Measurements from ENCODE around the gene HS2ST1. TPM values are rescaled to one million over a fixed set of nuclear protein-coding genes. Genes with fewer than 3 reads are reported as not detected.
"Not testable (repeated sequence)": the region's sequence is repeated elsewhere in the genome, so short reads cannot be mapped to it uniquely, and the experiment has no call there.

Gene HS2ST1
- 10 to 100 TPM in 2 of 4 donors, 1 to 10 TPM in 2; 4.1 to 37.8 (median 7.5) TPM for polyA plus RNA-seq
- long read RNA-seq, donor 1: 0 reads
- long read RNA-seq, donor 2, full-length matches to known transcripts: 5 of 5 reads
- long read RNA-seq, donor 2, partial matches to known transcripts: 0 of 5 reads
- long read RNA-seq, donor 2, other reads (novel, unspliced or antisense): 0 of 5 reads
- long read RNA-seq, donor 3, full-length matches to known transcripts: 4 of 9 reads
- long read RNA-seq, donor 3, partial matches to known transcripts: 5 of 9 reads
- long read RNA-seq, donor 3, other reads (novel, unspliced or antisense): 0 of 9 reads
- long read RNA-seq, donor 4, full-length matches to known transcripts: 2 of 2 reads
- long read RNA-seq, donor 4, partial matches to known transcripts: 0 of 2 reads
- long read RNA-seq, donor 4, other reads (novel, unspliced or antisense): 0 of 2 reads
- long read RNA-seq, donor 5, full-length matches to known transcripts: 1 of 1 reads
- long read RNA-seq, donor 5, partial matches to known transcripts: 0 of 1 reads
- long read RNA-seq, donor 5, other reads (novel, unspliced or antisense): 0 of 1 reads
- long read RNA-seq, donor 6, full-length matches to known transcripts: 7 of 7 reads
- long read RNA-seq, donor 6, partial matches to known transcripts: 0 of 7 reads
- long read RNA-seq, donor 6, other reads (novel, unspliced or antisense): 0 of 7 reads
- long read RNA-seq, donor 7: 0 reads
- long read RNA-seq, donor 8, full-length matches to known transcripts: 1 of 1 reads
- long read RNA-seq, donor 8, partial matches to known transcripts: 0 of 1 reads
- long read RNA-seq, donor 8, other reads (novel, unspliced or antisense): 0 of 1 reads
- long read RNA-seq, donor 9: 0 reads
- long read RNA-seq, donor 10, full-length matches to known transcripts: 12 of 12 reads
- long read RNA-seq, donor 10, partial matches to known transcripts: 0 of 12 reads
- long read RNA-seq, donor 10, other reads (novel, unspliced or antisense): 0 of 12 reads

GRCh38 chr1:86914601-86914997 is at the start of gene HS2ST1:
Gene HS2ST1, plus strand, starts transcription at chr1:86914635.
- FAIRE-seq: no peak
- H3K4me3 ChIP-seq (ENCODE audit: low read depth in 1 of 3, low read length in 3 of 3): peak within 1 kb of the TSS; percentile 79 to 97 (median 92)

GRCh38 chr1:86865973-86866637 is 48.3 kb upstream of the HS2ST1 start:
- DNase-seq (no peak), FAIRE-seq (no peak)
- H3K4me3 ChIP-seq (ENCODE audit: low read depth in 1 of 3, low read length in 3 of 3): no peak overlapping the region
- peaks cover 0 to 12% (median 2%) of the 10 kb centered on the region in 3 donors for H3K36me3 ChIP-seq (ENCODE audit: control insufficient read depth in 3 of 3, insufficient read depth in 2 of 3, low read depth in 1 of 3, low read length in 3 of 3)
- no peaks in the 10 kb centered on the region for H3K27me3 ChIP-seq (ENCODE audit: control insufficient read depth in 3 of 3, insufficient read depth in 3 of 3, low read length in 3 of 3)
- WGBS, 3 donors: 76 to 96% (median 95%) methylated on average over 6 of the region's 6 CpGs
- no peaks in the 10 kb centered on the region for H3K9me3 ChIP-seq (ENCODE audit: control insufficient read depth in 2 of 2, insufficient read depth in 1 of 2, low read depth in 1 of 2, low read length in 1 of 2)
- no peak overlapping the region for H3K27ac ChIP-seq (ENCODE audit: low read depth in 1 of 3, low read length in 2 of 3)
- H3K4me1 ChIP-seq (ENCODE audit: control insufficient read depth in 3 of 3, insufficient read depth in 2 of 3, low read depth in 1 of 3, low read length in 2 of 3): no peaks in the 10 kb centered on the region

More at GRCh38 chr1:86914601-86914997, at the start of gene HS2ST1:
- Histone ChIP-seq H3K27ac (ENCODE audit: low read depth in 1 of 3, low read length in 2 of 3) (peak within 1 kb of the TSS; percentile 52 to 96 (median 94)), H3K9me3 (ENCODE audit: control insufficient read depth in 2 of 2, insufficient read depth in 1 of 2, low read depth in 1 of 2, low read length in 1 of 2) (no peaks in the 10 kb centered on the region), H3K36me3 (ENCODE audit: control insufficient read depth in 3 of 3, insufficient read depth in 2 of 3, low read depth in 1 of 3, low read length in 3 of 3) (peaks cover 0 to 3% (median 0%) of the 10 kb centered on the region in 3 donors), H3K4me1 (ENCODE audit: control insufficient read depth in 3 of 3, insufficient read depth in 2 of 3, low read depth in 1 of 3, low read length in 2 of 3) (peaks cover 0 to 5% (median 4%) of the 10 kb centered on the region in 3 donors), H3K27me3 (ENCODE audit: control insufficient read depth in 3 of 3, insufficient read depth in 3 of 3, low read length in 3 of 3) (no peaks in the 10 kb centered on the region)
- 0 to 1% (median 1%) methylated on average over 5 to 45 of the region's 45 CpGs for WGBS, 3 donors
- DNase-seq: no peak

GRCh38 chr1:86866665-86867064 is 47.8 kb upstream of the HS2ST1 start:
- no peak overlapping the region for H3K4me3 ChIP-seq (ENCODE audit: low read depth in 1 of 3, low read length in 3 of 3)
- H3K27ac ChIP-seq (ENCODE audit: low read depth in 1 of 3, low read length in 2 of 3): no peak overlapping the region
- FAIRE-seq (peak; percentile 33), DNase-seq (no peak)
- H3K27me3 ChIP-seq (ENCODE audit: control insufficient read depth in 3 of 3, insufficient read depth in 3 of 3, low read length in 3 of 3): no peaks in the 10 kb centered on the region
- H3K36me3 ChIP-seq (ENCODE audit: control insufficient read depth in 3 of 3, insufficient read depth in 2 of 3, low read depth in 1 of 3, low read length in 3 of 3): peaks cover 0 to 12% (median 2%) of the 10 kb centered on the region in 3 donors
- H3K4me1 ChIP-seq (ENCODE audit: control insufficient read depth in 3 of 3, insufficient read depth in 2 of 3, low read depth in 1 of 3, low read length in 2 of 3): no peaks in the 10 kb centered on the region
- H3K9me3 ChIP-seq (ENCODE audit: control insufficient read depth in 2 of 2, insufficient read depth in 1 of 2, low read depth in 1 of 2, low read length in 1 of 2): no peaks in the 10 kb centered on the region

GRCh38 chr1:86867278-86867677 is 47.2 kb upstream of the HS2ST1 start:
- FAIRE-seq: not testable (repeated sequence)
- WGBS, 3 donors: 95 to 98% (median 96%) methylated on average over 4 of the region's 4 CpGs

GRCh38 chr1:86868477-86868876 is 46.0 kb upstream of the HS2ST1 start:
- FAIRE-seq (no peak), DNase-seq (no peak)
- WGBS, 3 donors: 90 to 100% (median 91%) methylated on average over 1 of the region's 1 CpG
- Histone ChIP-seq H3K4me3 (ENCODE audit: low read depth in 1 of 3, low read length in 3 of 3) (no peak overlapping the region), H3K27me3 (ENCODE audit: control insufficient read depth in 3 of 3, insufficient read depth in 3 of 3, low read length in 3 of 3) (no peaks in the 10 kb centered on the region), H3K9me3 (ENCODE audit: control insufficient read depth in 2 of 2, insufficient read depth in 1 of 2, low read depth in 1 of 2, low read length in 1 of 2) (no peaks in the 10 kb centered on the region), H3K27ac (ENCODE audit: low read depth in 1 of 3, low read length in 2 of 3) (no peak overlapping the region), H3K4me1 (ENCODE audit: control insufficient read depth in 3 of 3, insufficient read depth in 2 of 3, low read depth in 1 of 3, low read length in 2 of 3) (no peaks in the 10 kb centered on the region), H3K36me3 (ENCODE audit: control insufficient read depth in 3 of 3, insufficient read depth in 2 of 3, low read depth in 1 of 3, low read length in 3 of 3) (peaks cover 0 to 16% (median 0%) of the 10 kb centered on the region in 3 donors)

More at GRCh38 chr1:86867278-86867677, 47.2 kb upstream of the HS2ST1 start:
- H3K4me1 ChIP-seq (ENCODE audit: control insufficient read depth in 3 of 3, insufficient read depth in 2 of 3, low read depth in 1 of 3, low read length in 2 of 3); H3K9me3 ChIP-seq (ENCODE audit: control insufficient read depth in 2 of 2, insufficient read depth in 1 of 2, low read depth in 1 of 2, low read length in 1 of 2); H3K4me3 ChIP-seq (ENCODE audit: low read depth in 1 of 3, low read length in 3 of 3); H3K27ac ChIP-seq (ENCODE audit: low read depth in 1 of 3, low read length in 2 of 3); H3K36me3 ChIP-seq (ENCODE audit: control insufficient read depth in 3 of 3, insufficient read depth in 2 of 3, low read depth in 1 of 3, low read length in 3 of 3); H3K27me3 ChIP-seq (ENCODE audit: control insufficient read depth in 3 of 3, insufficient read depth in 3 of 3, low read length in 3 of 3); DNase-seq: not testable (repeated sequence)

GRCh38 chr1:86871001-86871400 is 43.4 kb upstream of the HS2ST1 start:
- H3K27me3 ChIP-seq (ENCODE audit: control insufficient read depth in 3 of 3, insufficient read depth in 3 of 3, low read length in 3 of 3): no peaks in the 10 kb centered on the region
- no peaks in the 10 kb centered on the region for H3K9me3 ChIP-seq (ENCODE audit: control insufficient read depth in 2 of 2, insufficient read depth in 1 of 2, low read depth in 1 of 2, low read length in 1 of 2)
- DNase-seq (no peak), FAIRE-seq (peak; percentile 41)
- no peaks in the 10 kb centered on the region for H3K4me1 ChIP-seq (ENCODE audit: control insufficient read depth in 3 of 3, insufficient read depth in 2 of 3, low read depth in 1 of 3, low read length in 2 of 3)
- H3K36me3 ChIP-seq (ENCODE audit: control insufficient read depth in 3 of 3, insufficient read depth in 2 of 3, low read depth in 1 of 3, low read length in 3 of 3): peaks cover 0 to 8% (median 2%) of the 10 kb centered on the region in 3 donors
- H3K27ac ChIP-seq (ENCODE audit: low read depth in 1 of 3, low read length in 2 of 3): no peak overlapping the region
- H3K4me3 ChIP-seq (ENCODE audit: low read depth in 1 of 3, low read length in 3 of 3): no peak overlapping the region
- WGBS, 3 donors: 46 to 74% (median 68%) methylated on average over 3 of the region's 3 CpGs

GRCh38 chr1:86872086-86872485 is 42.3 kb upstream of the HS2ST1 start:
- 85 to 97% (median 90%) methylated on average over 8 of the region's 8 CpGs for WGBS, 3 donors
- no peak for FAIRE-seq
- H3K4me1 ChIP-seq (ENCODE audit: control insufficient read depth in 3 of 3, insufficient read depth in 2 of 3, low read depth in 1 of 3, low read length in 2 of 3): no peaks in the 10 kb centered on the region
- peaks cover 0 to 8% (median 3%) of the 10 kb centered on the region in 3 donors for H3K36me3 ChIP-seq (ENCODE audit: control insufficient read depth in 3 of 3, insufficient read depth in 2 of 3, low read depth in 1 of 3, low read length in 3 of 3)
- no peaks in the 10 kb centered on the region for H3K9me3 ChIP-seq (ENCODE audit: control insufficient read depth in 2 of 2, insufficient read depth in 1 of 2, low read depth in 1 of 2, low read length in 1 of 2)
- no peak overlapping the region for H3K27ac ChIP-seq (ENCODE audit: low read depth in 1 of 3, low read length in 2 of 3)
- DNase-seq: no peak
- H3K4me3 ChIP-seq (ENCODE audit: low read depth in 1 of 3, low read length in 3 of 3): no peak overlapping the region
- no peaks in the 10 kb centered on the region for H3K27me3 ChIP-seq (ENCODE audit: control insufficient read depth in 3 of 3, insufficient read depth in 3 of 3, low read length in 3 of 3)

- DNase-seq: no peak
- Histone ChIP-seq H3K4me3 (ENCODE audit: low read depth in 1 of 3, low read length in 3 of 3) (no peak overlapping the region), H3K9me3 (ENCODE audit: control insufficient read depth in 2 of 2, insufficient read depth in 1 of 2, low read depth in 1 of 2, low read length in 1 of 2) (no peaks in the 10 kb centered on the region), H3K36me3 (ENCODE audit: control insufficient read depth in 3 of 3, insufficient read depth in 2 of 3, low read depth in 1 of 3, low read length in 3 of 3) (peaks cover 0 to 16% (median 5%) of the 10 kb centered on the region in 3 donors), H3K27me3 (ENCODE audit: control insufficient read depth in 3 of 3, insufficient read depth in 3 of 3, low read length in 3 of 3) (no peaks in the 10 kb centered on the region), H3K27ac (ENCODE audit: low read depth in 1 of 3, low read length in 2 of 3) (no peak overlapping the region), H3K4me1 (ENCODE audit: control insufficient read depth in 3 of 3, insufficient read depth in 2 of 3, low read depth in 1 of 3, low read length in 2 of 3) (no peaks in the 10 kb centered on the region)
- WGBS, 3 donors: 79 to 97% (median 93%) methylated on average over 1 of the region's 1 CpG
- FAIRE-seq: no peak
Observed at GRCh38 chr1:86875722-86876121, 38.7 kb upstream of the HS2ST1 start.
